GM23338 (cell line): ENCODE measurements around the gene MYLK3. TPM values are rescaled to one million over a fixed set of nuclear protein-coding genes. Genes with fewer than 3 reads are reported as not detected.

Experiments
- ATAC-seq: fragments of 200-7000 bp; cut with Tn5 transposase; 3 replicates; pipeline ENCODE4 v1.9.1; 2020
- DNase-seq: peaks from one replicate; pipeline ENCODE4 v3.0.0-alpha.2; 2015; ENCODE audit warnings: low spot score
- H2AFZ ChIP-seq: fragments of 200-600 bp; sonication (generic); 2 replicates; pipeline ENCODE4 v1.8.0; 2016; ENCODE audit warnings: antibody characterized with exemption, mild to moderate bottlenecking, moderate library complexity
- H3F3A ChIP-seq: fragments of 200-600 bp; sonication (generic); replicated peaks from 2 replicates; pipeline ENCODE4 v1.8.0; 2017; ENCODE audit warnings: antibody characterized with exemption, mixed run types, low read depth
- H3K27ac ChIP-seq: fragments of 200-600 bp; sonication (generic); 2 replicates; pipeline ENCODE4 v1.6.1; 2016; ENCODE audit warnings: low read depth
- H3K27me3 ChIP-seq: fragments of 200-600 bp; sonication (generic); 2 replicates; pipeline ENCODE4 v1.8.0; 2016; ENCODE audit warnings: mild to moderate bottlenecking, mixed run types, moderate library complexity; ENCODE audit not compliant: insufficient read depth
- H3K36me3 ChIP-seq: fragments of 200-600 bp; sonication (generic); 2 replicates; pipeline ENCODE4 v1.8.0; 2016; ENCODE audit warnings: mild to moderate bottlenecking; ENCODE audit not compliant: insufficient read depth
- H3K4me1 ChIP-seq: fragments of 200-600 bp; sonication (generic); 2 replicates; pipeline ENCODE4 v1.8.0; 2016; ENCODE audit warnings: mild to moderate bottlenecking, moderate library complexity; ENCODE audit not compliant: insufficient read depth
- H3K4me2 ChIP-seq: fragments of 200-600 bp; sonication (generic); 2 replicates; pipeline ENCODE4 v1.7.1; 2017; ENCODE audit warnings: mixed run types
- H3K4me3 ChIP-seq: fragments of 200-600 bp; sonication (generic); 2 replicates; pipeline ENCODE4 v1.6.1; 2016; ENCODE audit warnings: mixed run types
- H3K79me2 ChIP-seq: fragments of 200-600 bp; sonication (generic); replicated peaks from 2 replicates; pipeline ENCODE4 v1.8.0; 2017; ENCODE audit warnings: mild to moderate bottlenecking; ENCODE audit not compliant: insufficient read depth
- H3K9me2 ChIP-seq: fragments of 200-600 bp; sonication (generic); 2 replicates; pipeline ENCODE4 v1.8.0; 2017; ENCODE audit not compliant: insufficient read depth
- H4K20me1 ChIP-seq: fragments of 200-600 bp; sonication (generic); replicated peaks from 2 replicates; pipeline ENCODE4 v1.8.0; 2017; ENCODE audit warnings: mild to moderate bottlenecking; ENCODE audit not compliant: insufficient read depth
- H3K27ac Mint-ChIP-seq: 2 replicates; pipeline ENCODE4 v1.8.0; 2020; ENCODE audit warnings: inconsistent platforms, mild to moderate bottlenecking, moderate library complexity, mixed read lengths
- H3K27me3 Mint-ChIP-seq: 3 replicates; pipeline ENCODE4 v1.8.0; 2022; ENCODE audit warnings: low read depth, mild to moderate bottlenecking, moderate library complexity, mixed read lengths, inconsistent platforms; ENCODE audit not compliant: insufficient read depth, poor library complexity
- H3K36me3 Mint-ChIP-seq: 3 replicates; pipeline ENCODE4 v1.8.0; 2021; ENCODE audit warnings: low read depth, mild to moderate bottlenecking, inconsistent platforms, moderate library complexity, mixed read lengths
- H3K4me1 Mint-ChIP-seq: 3 replicates; pipeline ENCODE4 v1.8.0; 2020; ENCODE audit warnings: mild to moderate bottlenecking, inconsistent platforms, mixed read lengths
- H3K4me3 Mint-ChIP-seq: 3 replicates; pipeline ENCODE4 v1.8.0; 2021; ENCODE audit warnings: moderate library complexity, mild to moderate bottlenecking, inconsistent platforms, mixed read lengths
- H3K9me3 Mint-ChIP-seq: 3 replicates; pipeline ENCODE4 v1.8.0; 2020; ENCODE audit warnings: moderate library complexity, mild to moderate bottlenecking, inconsistent platforms, mixed read lengths
- CREB1 ChIP-seq: fragments of 250-450 bp; sonication (Bioruptor Pico); IDR thresholded peaks from 2 replicates; pipeline ENCODE4 v1.5.0; 2020; ENCODE audit warnings: low read depth, mild to moderate bottlenecking, moderate library complexity
- EZH2 ChIP-seq: fragments of 200-600 bp; sonication (generic); IDR thresholded peaks from one replicate; pipeline ENCODE4 v1.8.0; 2017; ENCODE audit warnings: antibody characterized with exemption, mild to moderate bottlenecking, low read depth; ENCODE audit not compliant: unreplicated experiment
- EZH2phosphoT487 ChIP-seq: fragments of 200-600 bp; sonication (generic); IDR thresholded peaks from one replicate; pipeline ENCODE4 v1.8.1; 2018; ENCODE audit warnings: antibody characterized with exemption; ENCODE audit not compliant: unreplicated experiment
- JUNB ChIP-seq: IDR thresholded peaks from one replicate; pipeline ENCODE4 v1.6.1; 2016; ENCODE audit warnings: antibody characterized with exemption; ENCODE audit not compliant: unreplicated experiment
- NANOG ChIP-seq: IDR thresholded peaks from 2 replicates; pipeline ENCODE4 v1.6.1; 2016; ENCODE audit warnings: antibody characterized with exemption, borderline replicate concordance
- POLR2AphosphoS5 ChIP-seq: IDR thresholded peaks from 2 replicates; pipeline ENCODE4 v1.6.1; 2016; ENCODE audit warnings: antibody characterized with exemption, low read depth
- REST ChIP-seq: IDR thresholded peaks from one replicate; pipeline ENCODE4 v1.6.1; 2018; ENCODE audit warnings: antibody characterized with exemption; ENCODE audit not compliant: unreplicated experiment
- STAT1 ChIP-seq: IDR thresholded peaks from one replicate; pipeline ENCODE4 v1.6.1; 2016; ENCODE audit warnings: antibody characterized with exemption; ENCODE audit not compliant: unreplicated experiment
- ZNF114 ChIP-seq: fragments of 250-450 bp; sonication (Bioruptor Pico); IDR thresholded peaks from 2 replicates; pipeline ENCODE4 v1.5.0; 2020; ENCODE audit warnings: mild to moderate bottlenecking, moderate library complexity
- ZNF331 ChIP-seq: fragments of 250-450 bp; sonication (Bioruptor Pico); IDR thresholded peaks from 2 replicates; pipeline ENCODE4 v1.5.0; 2020; ENCODE audit warnings: low read depth, mild to moderate bottlenecking, moderate library complexity
- polyA plus RNA-seq: library from polyadenylated mRNA; unstranded; fragments of >200 nt; fragmentation: Nextera tagmentation; extraction: Ambion mirVana; gene quantifications from 2 replicates; pipeline ENCODE4 v1.2.1, GENCODE V29; 2016
- total RNA-seq: library from RNA; depleted of rRNA; stranded (reverse); fragments of >200 nt; shearing (Covaris generic); gene quantifications from 2 replicates; pipeline ENCODE4 v1.2.3, GENCODE V29; 2014
- TF ChIP-seq, protein P1 (sequence below), 2 experiments: fragments of 200-600 bp in 1 of 2; sonication (generic) in 1 of 2; conservative IDR thresholded peaks; 2 replicates each; pipeline versions ENCODE4 v1.5.1 to v1.6.1; 2016 to 2017; ENCODE audit warnings: antibody characterized with exemption in 2 of 2, low read depth in 2 of 2, mild to moderate bottlenecking in 2 of 2, moderate library complexity in 1 of 2
- TF ChIP-seq, protein P2 (sequence below): IDR thresholded peaks from 2 replicates; pipeline ENCODE4 v1.6.1; 2016; ENCODE audit warnings: antibody characterized with exemption

Gene MYLK3
- total and polyA plus RNA-seq, 2 experiments from 2014 or later, result 0.18 to 0.63 TPM

GRCh38 chr16:46774743-46775177 is 26.6 kb upstream of the MYLK3 start (continued):
- TF ChIP-seq, protein P1, sequence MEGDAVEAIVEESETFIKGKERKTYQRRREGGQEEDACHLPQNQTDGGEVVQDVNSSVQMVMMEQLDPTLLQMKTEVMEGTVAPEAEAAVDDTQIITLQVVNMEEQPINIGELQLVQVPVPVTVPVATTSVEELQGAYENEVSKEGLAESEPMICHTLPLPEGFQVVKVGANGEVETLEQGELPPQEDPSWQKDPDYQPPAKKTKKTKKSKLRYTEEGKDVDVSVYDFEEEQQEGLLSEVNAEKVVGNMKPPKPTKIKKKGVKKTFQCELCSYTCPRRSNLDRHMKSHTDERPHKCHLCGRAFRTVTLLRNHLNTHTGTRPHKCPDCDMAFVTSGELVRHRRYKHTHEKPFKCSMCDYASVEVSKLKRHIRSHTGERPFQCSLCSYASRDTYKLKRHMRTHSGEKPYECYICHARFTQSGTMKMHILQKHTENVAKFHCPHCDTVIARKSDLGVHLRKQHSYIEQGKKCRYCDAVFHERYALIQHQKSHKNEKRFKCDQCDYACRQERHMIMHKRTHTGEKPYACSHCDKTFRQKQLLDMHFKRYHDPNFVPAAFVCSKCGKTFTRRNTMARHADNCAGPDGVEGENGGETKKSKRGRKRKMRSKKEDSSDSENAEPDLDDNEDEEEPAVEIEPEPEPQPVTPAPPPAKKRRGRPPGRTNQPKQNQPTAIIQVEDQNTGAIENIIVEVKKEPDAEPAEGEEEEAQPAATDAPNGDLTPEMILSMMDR (conservative IDR thresholded peaks at IDR 0.05; ENCODE audit: low read depth in 2 of 2), result no peak
- TF ChIP-seq ZNF331 (CRISPR knock-in tag), result no peak
- TF ChIP-seq REST, result no peak
- TF ChIP-seq EZH2, result no peak
- TF ChIP-seq STAT1, result no peak
- TF ChIP-seq POLR2AphosphoS5, result no peak
- TF ChIP-seq, protein P2, sequence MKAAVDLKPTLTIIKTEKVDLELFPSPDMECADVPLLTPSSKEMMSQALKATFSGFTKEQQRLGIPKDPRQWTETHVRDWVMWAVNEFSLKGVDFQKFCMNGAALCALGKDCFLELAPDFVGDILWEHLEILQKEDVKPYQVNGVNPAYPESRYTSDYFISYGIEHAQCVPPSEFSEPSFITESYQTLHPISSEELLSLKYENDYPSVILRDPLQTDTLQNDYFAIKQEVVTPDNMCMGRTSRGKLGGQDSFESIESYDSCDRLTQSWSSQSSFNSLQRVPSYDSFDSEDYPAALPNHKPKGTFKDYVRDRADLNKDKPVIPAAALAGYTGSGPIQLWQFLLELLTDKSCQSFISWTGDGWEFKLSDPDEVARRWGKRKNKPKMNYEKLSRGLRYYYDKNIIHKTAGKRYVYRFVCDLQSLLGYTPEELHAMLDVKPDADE, result no peak
- TF ChIP-seq CREB1, result no peak
- no peak for TF ChIP-seq NANOG
- TF ChIP-seq JUNB, result no peak
- TF ChIP-seq ZNF114, result no peak
- no peak for TF ChIP-seq EZH2phosphoT487

GRCh38 chr16:46772463-46772862 is 24.3 kb upstream of the MYLK3 start:
- no peaks in the 10 kb centered on the region for H3K79me2 ChIP-seq
- no peak for DNase-seq
- no peak overlapping the region for H3K4me3 ChIP-seq
- no peaks in the 10 kb centered on the region for H3K9me2 ChIP-seq
- H3K36me3 ChIP-seq, result no peaks in the 10 kb centered on the region
- Mint-ChIP-seq H3K4me1 (no peaks in the 10 kb centered on the region), H3K27me3 (peaks cover 5% of the 10 kb centered on the region), H3K4me3 (no peak overlapping the region), H3K9me3 (no peaks in the 10 kb centered on the region), H3K36me3 (0 out of 3 replicates have a peak, but pooled peaks cover 4% of the 10 kb centered on the region), H3K27ac (no peak overlapping the region)
- H3K4me1 ChIP-seq, result no peaks in the 10 kb centered on the region
- no peaks in the 10 kb centered on the region for H3K27me3 ChIP-seq
- no peak overlapping the region for H2AFZ ChIP-seq
- H3K4me2 ChIP-seq, result no peak overlapping the region
- H4K20me1 ChIP-seq, result no peaks in the 10 kb centered on the region
- no peak overlapping the region for H3K27ac ChIP-seq
- ATAC-seq, result no peak
- H3F3A ChIP-seq, result no peaks in the 10 kb centered on the region
- TF ChIP-seq, protein P2, result no peak
- TF ChIP-seq STAT1 (no peak), ZNF331 (CRISPR knock-in tag) (no peak), NANOG (no peak), CREB1 (no peak), REST (no peak), EZH2phosphoT487 (no peak), ZNF114 (no peak), EZH2 (no peak), JUNB (no peak), POLR2AphosphoS5 (no peak)
- TF ChIP-seq, protein P1 (conservative IDR thresholded peaks at IDR 0.05; ENCODE audit: low read depth in 2 of 2), result no peak
